ENCODE results near the gene MSI2. TPM values are rescaled to one million over a fixed set of nuclear protein-coding genes. Genes with fewer than 3 reads are reported as not detected.

The MSI2 gene
- total RNA-seq, 1 experiment from 2014 or later = 174 TPM

DNA sequence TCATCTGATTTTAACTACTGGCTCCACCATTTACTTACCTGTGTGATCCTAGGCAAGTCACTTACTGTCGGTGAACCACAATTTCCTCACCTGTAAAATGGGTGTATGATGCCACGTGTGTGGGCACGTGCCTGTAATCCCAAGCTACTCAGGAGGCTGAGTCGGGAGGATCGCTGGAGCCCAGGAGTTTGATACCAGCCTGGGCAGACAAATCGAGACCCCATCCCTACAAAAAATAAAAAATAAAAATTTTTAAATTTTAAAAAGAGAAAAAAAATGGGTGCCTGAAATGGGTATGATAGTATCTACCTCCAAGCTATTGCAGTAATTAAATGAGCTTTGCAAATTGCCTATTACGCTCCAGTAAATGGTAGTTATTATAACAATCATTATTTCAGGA, 263.5 kb downstream of the MSI2 start:
- DNase-seq = no peak
- Mint-ChIP-seq H3K4me3 (ENCODE audit: unreplicated experiment) (no peak overlapping the region), H3K36me3 (ENCODE audit: insufficient read depth, unreplicated experiment) (peaks cover 50% of the 10 kb centered on the region), H3K4me1 (ENCODE audit: low read depth, unreplicated experiment) (peaks cover 65% of the 10 kb centered on the region), H3K27me3 (ENCODE audit: insufficient read depth, unreplicated experiment) (no peaks in the 10 kb centered on the region), H3K27ac (ENCODE audit: unreplicated experiment) (peak overlapping the region; percentile 94), H3K9me3 (ENCODE audit: unreplicated experiment) (no peaks in the 10 kb centered on the region)
- BruUV-seq (replicated peaks) = no TSS peak
- TF ChIP-seq, protein P1, sequence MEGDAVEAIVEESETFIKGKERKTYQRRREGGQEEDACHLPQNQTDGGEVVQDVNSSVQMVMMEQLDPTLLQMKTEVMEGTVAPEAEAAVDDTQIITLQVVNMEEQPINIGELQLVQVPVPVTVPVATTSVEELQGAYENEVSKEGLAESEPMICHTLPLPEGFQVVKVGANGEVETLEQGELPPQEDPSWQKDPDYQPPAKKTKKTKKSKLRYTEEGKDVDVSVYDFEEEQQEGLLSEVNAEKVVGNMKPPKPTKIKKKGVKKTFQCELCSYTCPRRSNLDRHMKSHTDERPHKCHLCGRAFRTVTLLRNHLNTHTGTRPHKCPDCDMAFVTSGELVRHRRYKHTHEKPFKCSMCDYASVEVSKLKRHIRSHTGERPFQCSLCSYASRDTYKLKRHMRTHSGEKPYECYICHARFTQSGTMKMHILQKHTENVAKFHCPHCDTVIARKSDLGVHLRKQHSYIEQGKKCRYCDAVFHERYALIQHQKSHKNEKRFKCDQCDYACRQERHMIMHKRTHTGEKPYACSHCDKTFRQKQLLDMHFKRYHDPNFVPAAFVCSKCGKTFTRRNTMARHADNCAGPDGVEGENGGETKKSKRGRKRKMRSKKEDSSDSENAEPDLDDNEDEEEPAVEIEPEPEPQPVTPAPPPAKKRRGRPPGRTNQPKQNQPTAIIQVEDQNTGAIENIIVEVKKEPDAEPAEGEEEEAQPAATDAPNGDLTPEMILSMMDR (IDR thresholded peaks at IDR 0.05; ENCODE audit: insufficient read depth in 1 of 2, low read depth in 1 of 2, low read length in 1 of 2, severe bottlenecking in 1 of 2, unreplicated experiment in 1 of 2) = no peak
- H3K9me3 ChIP-seq = no peaks in the 10 kb centered on the region
- intact Hi-C loops (cut with micrococcal nuclease; ENCODE audit: unreplicated experiment) = loop anchor here (5.0 kb wide), 3 partner anchors 37 to 147 kb away; no protein-coding TSS in a partner anchor
- no peaks in the 10 kb centered on the region for H3K36me3 ChIP-seq (ENCODE audit: control insufficient read depth, insufficient read depth, low read length)
- POLR2A ChIA-PET = interaction anchor here (1.0 kb wide), 1 partner anchor 19 kb away, joined by 3 read pairs; no protein-coding TSS in a partner anchor
- no peaks in the 10 kb centered on the region for H3K27me3 ChIP-seq (replicated peaks; ENCODE audit: control insufficient read depth, insufficient read depth, low read length)
- H3K4me1 ChIP-seq = peaks cover 69% of the 10 kb centered on the region
- no peak overlapping the region for H3K4me3 ChIP-seq (ENCODE audit: low read depth, low read length)
- CTCF ChIA-PET = interaction anchor here (0.5 kb wide), 1 partner anchor 79 kb away, joined by 3 read pairs; no protein-coding TSS in a partner anchor

DNA sequence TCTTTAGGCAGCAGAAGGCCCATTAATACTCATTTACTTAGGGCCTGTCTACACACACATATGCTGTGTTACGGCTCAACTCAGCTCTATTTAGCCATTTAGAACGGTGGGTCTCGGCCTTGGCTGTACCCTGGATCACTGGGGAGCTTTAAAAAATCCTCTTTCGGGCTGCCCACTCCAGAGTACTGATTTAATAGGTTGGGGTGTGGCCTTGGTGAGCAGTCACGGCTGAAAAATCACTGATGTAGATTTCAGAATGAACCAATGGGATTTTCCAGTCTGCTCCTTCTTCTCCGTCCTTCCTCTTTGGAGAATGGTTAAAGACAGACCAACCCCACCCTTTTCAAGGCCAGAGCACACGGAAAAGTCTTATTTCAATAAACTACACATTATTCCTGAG, 265.3 kb downstream of the MSI2 start:
- ChIA-PET POLR2A (no interaction called here), CTCF (interaction anchor here (0.7 kb wide), 1 partner anchor 279 kb away, joined by 3 read pairs; no protein-coding TSS in a partner anchor)
- no peaks in the 10 kb centered on the region for H3K27me3 ChIP-seq (replicated peaks; ENCODE audit: control insufficient read depth, insufficient read depth, low read length)
- TF ChIP-seq, protein P1 (IDR thresholded peaks at IDR 0.05; ENCODE audit: insufficient read depth in 1 of 2, low read depth in 1 of 2, low read length in 1 of 2, severe bottlenecking in 1 of 2, unreplicated experiment in 1 of 2) = no peak
- no peak for DNase-seq
- H3K36me3 ChIP-seq (ENCODE audit: control insufficient read depth, insufficient read depth, low read length) = no peaks in the 10 kb centered on the region
- H3K4me1 ChIP-seq = peaks cover 67% of the 10 kb centered on the region
- Mint-ChIP-seq H3K4me3 (ENCODE audit: unreplicated experiment) (no peak overlapping the region), H3K27me3 (ENCODE audit: insufficient read depth, unreplicated experiment) (no peaks in the 10 kb centered on the region), H3K27ac (ENCODE audit: unreplicated experiment) (no peak overlapping the region), H3K9me3 (ENCODE audit: unreplicated experiment) (no peaks in the 10 kb centered on the region), H3K4me1 (ENCODE audit: low read depth, unreplicated experiment) (peaks cover 61% of the 10 kb centered on the region), H3K36me3 (ENCODE audit: insufficient read depth, unreplicated experiment) (peaks cover 43% of the 10 kb centered on the region)
- H3K9me3 ChIP-seq = no peaks in the 10 kb centered on the region
- intact Hi-C loops (cut with micrococcal nuclease; ENCODE audit: unreplicated experiment) = no loop called here
- H3K4me3 ChIP-seq (ENCODE audit: low read depth, low read length) = no peak overlapping the region
- BruUV-seq (replicated peaks) = no TSS peak

DNA sequence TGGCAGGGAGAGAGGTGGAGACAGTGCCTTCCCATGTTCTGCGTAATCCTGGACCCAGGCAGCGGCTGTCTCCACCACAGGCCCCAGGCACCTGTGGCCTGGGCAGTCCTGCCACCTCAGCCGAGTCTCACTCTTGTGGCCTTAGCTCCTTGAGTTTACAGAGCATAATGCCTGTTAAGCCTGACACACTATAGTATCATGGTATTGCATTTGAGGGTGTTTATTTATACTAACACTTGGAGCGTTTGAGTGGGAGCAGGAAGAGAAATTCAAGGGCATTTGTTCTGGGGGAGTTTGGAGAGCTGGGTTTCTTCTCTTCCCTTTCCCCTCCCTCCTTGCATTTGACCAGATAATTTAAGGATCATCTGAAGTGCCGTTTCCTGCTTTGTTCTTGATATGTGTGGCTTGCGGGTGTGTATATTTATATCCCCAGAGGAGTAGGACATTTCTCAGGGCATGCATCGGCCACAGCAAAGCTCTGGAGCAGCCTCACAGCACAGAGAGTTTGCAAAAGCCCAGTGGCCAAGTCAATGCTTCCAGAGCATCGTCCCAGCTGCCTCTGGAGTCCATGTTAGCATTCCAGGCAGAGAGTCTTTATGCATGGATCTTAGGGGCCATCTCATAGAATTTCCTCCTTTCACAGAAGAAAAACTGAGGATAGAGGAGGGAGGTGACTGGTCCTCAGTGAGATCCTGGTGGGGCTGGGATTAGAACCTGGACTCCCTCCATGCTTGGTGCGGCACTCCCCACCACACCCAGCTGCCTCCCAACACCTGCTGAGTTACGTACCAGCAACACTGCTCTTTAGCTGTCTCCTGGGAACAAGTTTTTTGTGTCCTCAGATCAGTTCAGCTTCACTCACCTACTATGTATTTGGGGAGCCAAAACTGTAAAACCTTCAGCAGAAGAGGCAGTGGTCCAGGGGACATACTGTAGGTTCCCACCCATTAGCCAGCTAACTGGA, 266.0 kb downstream of the MSI2 start:
- ChIA-PET POLR2A (interaction anchor here (0.6 kb wide), 1 partner anchor 327 kb away, joined by 3 read pairs; no protein-coding TSS in a partner anchor), CTCF (interaction anchor here (0.7 kb wide), 1 partner anchor 279 kb away, joined by 3 read pairs; no protein-coding TSS in a partner anchor)
- H3K27me3 Mint-ChIP-seq (ENCODE audit: insufficient read depth, unreplicated experiment) = no peaks in the 10 kb centered on the region
- H3K36me3 Mint-ChIP-seq (ENCODE audit: insufficient read depth, unreplicated experiment) = peaks cover 37% of the 10 kb centered on the region
- H3K36me3 ChIP-seq (ENCODE audit: control insufficient read depth, insufficient read depth, low read length) = no peaks in the 10 kb centered on the region
- no peaks in the 10 kb centered on the region for H3K9me3 Mint-ChIP-seq (ENCODE audit: unreplicated experiment)
- H3K4me3 Mint-ChIP-seq (ENCODE audit: unreplicated experiment) = no peak overlapping the region
- peaks cover 67% of the 10 kb centered on the region for H3K4me1 ChIP-seq
- no peaks in the 10 kb centered on the region for H3K9me3 ChIP-seq
- H3K27ac Mint-ChIP-seq (ENCODE audit: unreplicated experiment) = no peak overlapping the region
- H3K27me3 ChIP-seq (replicated peaks; ENCODE audit: control insufficient read depth, insufficient read depth, low read length) = no peaks in the 10 kb centered on the region
- TF ChIP-seq, protein P1 (IDR thresholded peaks at IDR 0.05; ENCODE audit: insufficient read depth in 1 of 2, low read depth in 1 of 2, low read length in 1 of 2, severe bottlenecking in 1 of 2, unreplicated experiment in 1 of 2) = no peak
- intact Hi-C loops (cut with micrococcal nuclease; ENCODE audit: unreplicated experiment) = no loop called here
- H3K4me1 Mint-ChIP-seq (ENCODE audit: low read depth, unreplicated experiment) = peaks cover 54% of the 10 kb centered on the region
- DNase-seq = no peak
- no TSS peak for BruUV-seq (replicated peaks)
- no peak overlapping the region for H3K4me3 ChIP-seq (ENCODE audit: low read depth, low read length)
